Measurements from ENCODE around the gene C2orf49. TPM values are rescaled to one million over a fixed set of nuclear protein-coding genes. Genes with fewer than 3 reads are reported as not detected.

The C2orf49 gene
- total RNA-seq, 1 donor from 2014 or later = 21.2 TPM

DNA sequence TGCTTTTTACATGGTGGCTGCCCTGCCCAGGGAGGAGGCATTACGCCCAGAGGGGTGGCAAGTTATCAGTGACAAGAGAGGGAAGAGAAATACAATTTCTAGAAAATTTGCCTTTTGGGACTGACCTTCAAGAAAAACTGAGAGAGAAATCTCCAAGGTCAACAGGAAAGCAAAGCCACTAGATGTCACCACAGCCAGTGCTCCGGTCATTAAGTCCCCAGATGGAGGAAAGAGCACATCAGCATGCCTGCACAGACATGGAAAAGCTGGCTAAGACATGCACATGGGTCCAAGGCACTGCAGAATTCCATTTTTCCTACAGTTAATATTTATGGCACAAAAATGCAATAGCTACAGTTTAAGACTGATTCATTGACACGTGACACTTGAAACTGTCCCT, 40.5 kb downstream of the C2orf49 start:
- H3K4me3 ChIP-seq (ENCODE audit: low read depth, low read length) = no peak overlapping the region
- DNase-seq (ENCODE audit: low read depth) = no peak
- TF ChIP-seq, protein P1, sequence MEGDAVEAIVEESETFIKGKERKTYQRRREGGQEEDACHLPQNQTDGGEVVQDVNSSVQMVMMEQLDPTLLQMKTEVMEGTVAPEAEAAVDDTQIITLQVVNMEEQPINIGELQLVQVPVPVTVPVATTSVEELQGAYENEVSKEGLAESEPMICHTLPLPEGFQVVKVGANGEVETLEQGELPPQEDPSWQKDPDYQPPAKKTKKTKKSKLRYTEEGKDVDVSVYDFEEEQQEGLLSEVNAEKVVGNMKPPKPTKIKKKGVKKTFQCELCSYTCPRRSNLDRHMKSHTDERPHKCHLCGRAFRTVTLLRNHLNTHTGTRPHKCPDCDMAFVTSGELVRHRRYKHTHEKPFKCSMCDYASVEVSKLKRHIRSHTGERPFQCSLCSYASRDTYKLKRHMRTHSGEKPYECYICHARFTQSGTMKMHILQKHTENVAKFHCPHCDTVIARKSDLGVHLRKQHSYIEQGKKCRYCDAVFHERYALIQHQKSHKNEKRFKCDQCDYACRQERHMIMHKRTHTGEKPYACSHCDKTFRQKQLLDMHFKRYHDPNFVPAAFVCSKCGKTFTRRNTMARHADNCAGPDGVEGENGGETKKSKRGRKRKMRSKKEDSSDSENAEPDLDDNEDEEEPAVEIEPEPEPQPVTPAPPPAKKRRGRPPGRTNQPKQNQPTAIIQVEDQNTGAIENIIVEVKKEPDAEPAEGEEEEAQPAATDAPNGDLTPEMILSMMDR (conservative IDR thresholded peaks at IDR 0.05; ENCODE audit: low read depth, low read length) = no peak

DNA sequence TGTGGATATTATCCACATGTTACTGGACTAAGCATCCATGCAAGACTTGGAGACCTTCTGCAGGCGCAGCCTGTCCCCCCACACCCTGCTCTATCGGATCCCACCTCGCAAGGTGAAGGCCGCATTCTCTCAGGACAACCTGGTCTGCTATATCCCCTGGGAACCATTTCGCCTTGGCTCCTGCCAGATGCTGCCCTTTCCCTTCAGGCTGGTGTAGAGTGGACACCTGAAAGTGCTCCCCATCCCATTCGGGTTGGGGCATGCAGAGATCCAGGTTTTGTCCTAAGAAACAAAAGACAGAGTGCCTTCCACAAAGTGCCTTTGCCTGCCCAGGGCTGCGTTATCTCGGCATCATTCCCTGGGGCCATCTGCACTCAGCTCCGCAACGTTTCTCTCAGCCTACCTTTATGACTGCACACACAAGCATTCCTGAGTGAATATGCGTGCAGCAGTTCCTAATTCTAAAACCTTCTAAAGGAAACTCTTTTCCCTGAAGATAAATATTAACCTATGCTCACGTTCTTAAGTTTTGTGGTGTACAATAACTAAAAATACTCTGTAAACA, 41.0 kb downstream of the C2orf49 start:
- TF ChIP-seq, protein P1 (conservative IDR thresholded peaks at IDR 0.05; ENCODE audit: low read depth, low read length) = no peak
- no peak for DNase-seq (ENCODE audit: low read depth)

DNA sequence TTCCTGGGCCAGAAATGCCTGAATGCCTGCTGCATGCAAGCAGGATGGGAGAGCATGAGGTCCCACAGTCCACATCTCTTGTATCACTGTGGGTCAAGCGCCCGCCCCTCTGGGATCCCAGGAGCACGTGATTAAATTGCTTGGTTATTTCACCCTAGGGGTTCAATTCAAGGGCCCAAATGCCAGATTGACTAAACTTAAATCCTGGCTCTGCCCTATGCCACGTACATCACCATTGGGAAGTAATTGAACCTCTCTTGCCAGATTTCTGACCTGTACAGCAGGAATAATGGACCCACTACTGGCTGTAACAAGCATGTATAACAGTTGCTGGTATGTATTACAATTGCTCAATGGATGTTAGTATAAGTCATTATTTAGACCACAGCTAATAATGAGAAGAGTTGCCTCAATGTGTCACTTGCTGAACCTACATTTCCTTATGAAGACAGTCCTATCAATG, 41.6 kb downstream of the C2orf49 start:
- no peak overlapping the region for H3K4me3 ChIP-seq (ENCODE audit: low read depth, low read length)
- TF ChIP-seq, protein P1 (conservative IDR thresholded peaks at IDR 0.05; ENCODE audit: low read depth, low read length) = no peak
- no peak for DNase-seq (ENCODE audit: low read depth)

More for the DNA sequence above, 41.0 kb downstream of the C2orf49 start:
- H3K4me3 ChIP-seq (ENCODE audit: low read depth, low read length) = no peak overlapping the region

DNA sequence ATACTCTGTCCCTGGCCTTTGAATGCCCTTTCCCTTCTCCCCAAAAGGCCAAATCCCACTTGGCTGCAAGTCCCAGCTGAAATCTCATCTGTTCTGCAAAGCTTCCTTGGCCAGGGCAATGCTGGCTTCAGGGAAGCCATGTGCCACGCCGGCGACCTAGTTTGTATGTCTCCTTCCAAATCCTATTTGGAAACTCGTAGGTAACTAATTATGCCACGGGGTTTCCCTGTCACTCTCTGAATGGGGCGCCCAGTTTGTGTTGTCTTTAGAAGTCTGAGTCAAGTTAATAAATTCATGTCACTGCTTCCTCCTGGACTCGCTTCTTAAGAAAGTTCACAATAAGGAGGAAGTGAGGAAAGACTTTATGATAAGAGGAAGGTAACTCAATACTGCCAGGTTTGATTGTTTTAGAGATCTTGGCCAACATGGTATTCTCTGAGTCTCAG, 42.4 kb downstream of the C2orf49 start:
- no peak for DNase-seq (ENCODE audit: low read depth)
- TF ChIP-seq, protein P1 (conservative IDR thresholded peaks at IDR 0.05; ENCODE audit: low read depth, low read length) = no peak

DNA sequence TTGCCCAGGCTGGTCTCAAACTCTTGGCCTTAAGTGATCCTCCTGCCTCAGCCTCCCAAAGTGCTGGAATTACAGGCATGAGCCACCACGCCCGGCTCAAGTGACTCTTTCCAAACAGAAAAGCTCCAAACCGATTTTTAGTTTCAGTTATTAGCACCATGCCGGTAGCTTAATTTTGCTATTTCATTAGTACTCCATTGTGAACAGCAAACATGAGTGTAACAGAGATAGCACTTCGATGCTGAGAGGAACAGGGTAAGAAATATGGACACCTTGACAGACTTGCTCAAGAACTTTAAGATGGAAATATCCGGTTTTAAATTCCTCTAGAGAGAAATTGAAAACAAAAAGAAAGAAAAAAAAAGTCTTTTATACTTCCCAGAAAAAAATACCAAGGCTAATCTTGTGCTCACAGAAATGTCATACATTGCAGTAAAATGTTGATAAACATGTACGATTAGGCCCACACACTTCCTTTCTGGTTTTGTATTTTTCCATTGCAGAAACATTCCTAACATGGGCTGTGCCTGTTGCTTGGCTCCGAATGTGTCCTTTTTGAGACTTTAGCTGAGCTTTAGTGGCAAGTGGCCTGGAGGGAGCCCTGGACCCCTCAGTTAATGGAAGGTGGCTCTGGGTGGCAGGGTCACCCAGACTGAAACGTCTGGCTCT, 43.2 kb downstream of the C2orf49 start:
- DNase-seq (ENCODE audit: low read depth) = no peak
- TF ChIP-seq, protein P1 (conservative IDR thresholded peaks at IDR 0.05; ENCODE audit: low read depth, low read length) = no peak
- no peak overlapping the region for H3K4me3 ChIP-seq (ENCODE audit: low read depth, low read length)

More for the DNA sequence above, 42.4 kb downstream of the C2orf49 start:
- H3K4me3 ChIP-seq (ENCODE audit: low read depth, low read length) = no peak overlapping the region

DNA sequence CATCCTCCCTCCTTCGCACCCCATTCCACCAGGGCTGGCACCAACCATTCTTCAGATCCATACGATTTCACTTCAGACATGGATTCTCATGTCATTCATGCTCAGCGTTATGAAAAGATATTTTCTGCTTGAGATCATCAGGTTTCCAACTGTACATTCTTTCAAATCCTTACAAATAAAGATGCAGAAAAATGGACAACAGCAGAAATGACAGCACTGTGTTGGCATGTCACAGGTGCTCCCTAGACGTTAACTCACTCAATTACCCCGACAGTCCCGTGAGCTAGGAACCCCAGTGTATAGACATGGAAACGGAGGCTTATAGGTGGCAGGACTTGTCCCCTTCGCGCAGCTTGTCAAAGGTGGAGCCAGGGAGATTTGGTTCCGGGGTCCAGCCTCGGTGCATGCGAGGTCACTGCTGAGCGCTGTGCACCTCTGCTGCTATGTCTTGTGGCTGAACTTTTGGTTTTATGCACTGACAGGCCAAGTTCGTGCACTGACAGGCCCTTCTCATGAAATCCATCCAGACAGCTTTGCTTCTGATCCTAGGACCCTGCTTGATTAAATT, 43.8 kb downstream of the C2orf49 start:
- no peak for DNase-seq (ENCODE audit: low read depth)
- TF ChIP-seq, protein P1 (conservative IDR thresholded peaks at IDR 0.05; ENCODE audit: low read depth, low read length) = no peak
- H3K4me3 ChIP-seq (ENCODE audit: low read depth, low read length) = no peak overlapping the region
